Stimulated activated CD4-positive, alpha-beta T cell treated with anti-CD3 and anti-CD28 coated beads, Interleukin-2, amount 100 ng/mL, for 48 hours (primary cell): ENCODE data around the gene HJV.

Source experiments
- DNase-seq, 2 donors: peaks; one replicate each; pipeline ENCODE4 v3.0.0-alpha.2; 2020

Gene HJV

GRCh38 chr1:145975216-145975615 is 46.3 kb downstream of the HJV start:
- no peak for DNase-seq

- DNase-seq = no peak
Measured at GRCh38 chr1:145974721-145975120, 46.8 kb downstream of the HJV start.

- DNase-seq = no peak
Measured at GRCh38 chr1:145972580-145972979, 49.0 kb downstream of the HJV start.
